H1 (cell line): Measurements from ENCODE around the gene TM9SF2. TPM values are rescaled to one million over a fixed set of nuclear protein-coding genes. Genes with fewer than 3 reads are reported as not detected.

ENCODE experiments used
- CTCF ChIA-PET: fragments of 300-600 bp; sonication (Branson Sonifier 250); formaldehyde crosslinking; loops from one replicate; lab custom pipeline; 2021; ENCODE audit not compliant: partially characterized antibody; lab: Charles Lee
- POLR2A ChIA-PET: fragments of 300-600 bp; sonication (Branson Sonifier 250); formaldehyde crosslinking; loops from one replicate; lab custom pipeline; 2021; ENCODE audit warnings: inconsistent platforms; ENCODE audit not compliant: partially characterized antibody; lab: Charles Lee
- DNase-seq, 2 experiments: peaks; one replicate each; pipeline versions ENCODE4 v3.0.0 to v3.0.0-alpha.2; 2010 to 2022; ENCODE audit warnings: low spot score in 2 of 2, low read depth in 1 of 2, mixed read lengths in 1 of 2
- FAIRE-seq: peaks from 2 replicates; lab custom pipeline; 2011; peaks lifted over from hg19 to GRCh38; lab: Jason Lieb, UNC
- H2AFZ ChIP-seq: 2 replicates; pipeline ENCODE4 v1.8.1; 2012; ENCODE audit warnings: low read length, inconsistent platforms
- H2AK5ac ChIP-seq: 2 replicates; pipeline ENCODE4 v1.6.1; 2013; ENCODE audit warnings: low read depth, low read length
- H2BK120ac ChIP-seq: replicated peaks from 2 replicates; pipeline ENCODE3; 2013; ENCODE audit warnings: low read depth, low read length, inconsistent platforms
- H2BK12ac ChIP-seq: 2 replicates; pipeline ENCODE4 v1.6.1; 2013; ENCODE audit warnings: low read depth, low read length
- H2BK15ac ChIP-seq: 2 replicates; pipeline ENCODE4 v1.6.1; 2013; ENCODE audit warnings: low read length
- H2BK20ac ChIP-seq: 2 replicates; pipeline ENCODE4 v1.6.1; 2013; ENCODE audit warnings: low read length
- H2BK5ac ChIP-seq: 2 replicates; pipeline ENCODE4 v1.6.1; 2013; ENCODE audit warnings: low read depth, low read length
- H3K14ac ChIP-seq: 2 replicates; pipeline ENCODE4 v1.6.1; 2013; ENCODE audit warnings: inconsistent platforms; ENCODE audit not compliant: insufficient read length
- H3K18ac ChIP-seq: 2 replicates; pipeline ENCODE4 v1.6.1; 2013; ENCODE audit warnings: low read length; ENCODE audit errors: extremely low read depth
- H3K23ac ChIP-seq: 2 replicates; pipeline ENCODE4 v1.6.1; 2013; ENCODE audit warnings: inconsistent platforms; ENCODE audit not compliant: insufficient read length
- H3K23me2 ChIP-seq: 2 replicates; pipeline ENCODE4 v1.6.1; 2013; ENCODE audit warnings: low read depth, low read length
- H3K27ac ChIP-seq: 2 replicates; pipeline ENCODE4 v1.6.1; 2011; ENCODE audit warnings: low read depth, low read length, inconsistent platforms
- H3K27me3 ChIP-seq, 4 experiments: replicated peaks in 1 of 4; 1 replicate in 1 of 4; 2 replicates in 3 of 4; pipeline versions ENCODE4 v1.6.1 to v1.8.1; 2011 to 2013; ENCODE audit warnings: low read length in 3 of 4, mild to moderate bottlenecking in 3 of 4, inconsistent platforms in 2 of 4, mixed read lengths in 2 of 4, moderate library complexity in 1 of 4; ENCODE audit not compliant: control insufficient read depth in 3 of 4, insufficient read depth in 3 of 4; ENCODE audit errors: extremely low read depth in 1 of 4
- H3K36me3 ChIP-seq, 4 experiments: 2 replicates each; pipeline versions ENCODE4 v1.6.1 to v1.8.1; 2011 to 2013; ENCODE audit warnings: mild to moderate bottlenecking in 4 of 4, low read length in 3 of 4, moderate library complexity in 2 of 4, control low read depth in 1 of 4, inconsistent platforms in 1 of 4; ENCODE audit not compliant: insufficient read depth in 4 of 4, control insufficient read depth in 2 of 4
- H3K4ac ChIP-seq: replicated peaks from 2 replicates; pipeline ENCODE3; 2013; ENCODE audit warnings: low read length, low read depth, mixed read lengths, inconsistent platforms; ENCODE audit not compliant: insufficient read length
- H3K4me1 ChIP-seq, 4 experiments: replicated peaks in 1 of 4; 1 replicate in 1 of 4; 2 replicates in 3 of 4; pipeline versions ENCODE4 v1.6.1 to v1.8.1; 2011 to 2013; ENCODE audit warnings: low read length in 3 of 4, inconsistent platforms in 2 of 4, mixed read lengths in 1 of 4; ENCODE audit not compliant: insufficient read depth in 4 of 4, control insufficient read depth in 3 of 4
- H3K4me2 ChIP-seq, 2 experiments: 2 replicates each; pipeline versions ENCODE4 v1.6.1 to v1.8.1; 2011 to 2013; ENCODE audit warnings: low read depth in 2 of 2, low read length in 2 of 2, control low read depth in 1 of 2, inconsistent platforms in 1 of 2, mild to moderate bottlenecking in 1 of 2; ENCODE audit not compliant: insufficient read depth in 1 of 2
- H3K4me3 ChIP-seq, 4 experiments: fragments of 200-600, 300-600 bp in 1 of 4; sonication (generic), shearing (Covaris generic), sonication (Bioruptor Twin) in 1 of 4; 2 replicates each; pipeline versions ENCODE4 v1.5.1 to v1.8.1; 2011 to 2016; ENCODE audit warnings: low read length in 4 of 4, low read depth in 3 of 4, control low read depth in 2 of 4, inconsistent platforms in 2 of 4, mild to moderate bottlenecking in 2 of 4, mixed read lengths in 1 of 4, moderate library complexity in 1 of 4; ENCODE audit not compliant: insufficient read depth in 2 of 4; ENCODE audit errors: extremely low read depth in 1 of 4
- H3K56ac ChIP-seq: replicated peaks from 2 replicates; pipeline ENCODE3; 2013; ENCODE audit warnings: low read depth, mild to moderate bottlenecking, mixed read lengths, low read length, inconsistent platforms; ENCODE audit not compliant: insufficient read length
- H3K79me1 ChIP-seq: 2 replicates; pipeline ENCODE4 v1.6.1; 2013; ENCODE audit warnings: low read depth, low read length, control low read depth
- H3K79me2 ChIP-seq, 2 experiments: 2 replicates each; pipeline versions ENCODE4 v1.6.1 to v1.8.1; 2012 to 2013; ENCODE audit warnings: low read length in 2 of 2, mild to moderate bottlenecking in 2 of 2, inconsistent platforms in 1 of 2; ENCODE audit not compliant: insufficient read depth in 2 of 2, control insufficient read depth in 1 of 2
- H3K9ac ChIP-seq, 4 experiments: replicated peaks in 1 of 4; 1 replicate in 1 of 4; 2 replicates in 3 of 4; pipeline versions ENCODE4 v1.6.1 to v1.8.1; 2011 to 2013; ENCODE audit warnings: low read depth in 3 of 4, low read length in 3 of 4, control low read depth in 2 of 4, mild to moderate bottlenecking in 2 of 4, moderate library complexity in 2 of 4, inconsistent platforms in 1 of 4; ENCODE audit errors: extremely low read depth in 1 of 4
- H3K9me3 ChIP-seq, 2 experiments: 2 replicates each; pipeline versions ENCODE4 v1.6.1 to v1.8.1; 2012 to 2013; ENCODE audit warnings: mild to moderate bottlenecking in 2 of 2, moderate library complexity in 2 of 2, control low read depth in 1 of 2, inconsistent platforms in 1 of 2, low read depth in 1 of 2, low read length in 1 of 2, mixed read lengths in 1 of 2; ENCODE audit not compliant: insufficient read depth in 2 of 2
- H4K20me1 ChIP-seq, 2 experiments: replicated peaks in 1 of 2; 2 replicates each; pipeline versions ENCODE3 to v1.8.1; 2011 to 2013; ENCODE audit warnings: inconsistent platforms in 2 of 2, low read length in 2 of 2, mild to moderate bottlenecking in 1 of 2; ENCODE audit not compliant: insufficient read depth in 2 of 2, control insufficient read depth in 1 of 2
- H4K5ac ChIP-seq: 2 replicates; pipeline ENCODE4 v1.6.1; 2013; ENCODE audit warnings: low read length, low read depth, mixed read lengths, inconsistent platforms; ENCODE audit not compliant: insufficient read length
- H4K8ac ChIP-seq: 2 replicates; pipeline ENCODE4 v1.8.0; 2013; ENCODE audit warnings: mild to moderate bottlenecking, moderate library complexity, low read length, inconsistent platforms; ENCODE audit not compliant: insufficient read depth; ENCODE audit errors: extremely low read depth
- H4K91ac ChIP-seq: replicated peaks from 2 replicates; pipeline ENCODE3; 2013; ENCODE audit warnings: low read length, mixed read lengths, inconsistent platforms; ENCODE audit not compliant: insufficient read length
- GTF2F1 ChIP-seq: IDR thresholded peaks from 2 replicates; pipeline ENCODE4 v1.6.1; 2012; ENCODE audit warnings: low read depth, low read length, improper control_type of control experiment, borderline replicate concordance
- TAF7 ChIP-seq: optimal IDR thresholded peaks from 2 replicates; pipeline ENCODE3; 2011; ENCODE audit warnings: low read depth, mild to moderate bottlenecking, inconsistent platforms, low read length, moderate library complexity, borderline replicate concordance
- WGBS, 2 experiments: shearing (Covaris generic) in 1 of 2; methylation state at CpG; one replicate each; pipeline versions ENCODE4 v1.1.6 to v1.1.7; 2013 to 2015; ENCODE audit warnings: low lambda C conversion rate in 2 of 2, mixed read lengths in 2 of 2, inconsistent platforms in 1 of 2, low coverage in 1 of 2, missing lambda C conversion rate in 1 of 2; ENCODE audit not compliant: insufficient replicate concordance in 2 of 2, insufficient coverage in 1 of 2, insufficient read length in 1 of 2; ENCODE audit errors: extremely low coverage in 1 of 2, missing lambda C conversion rate in 1 of 2; 5-methylcytosine and 5-hydroxymethylcytosine counted together
- polyA plus RNA-seq, 7 experiments: library from polyadenylated mRNA; depleted of rRNA in 3 of 7; stranded (reverse) in 5 of 7; unstranded in 2 of 7; fragments of >200 nt in 5 of 7; fragments of 200-250 nt in 2 of 7; gene quantifications; 1 replicate in 5 of 7; 2 replicates in 1 of 7; 4 replicates in 1 of 7; pipeline versions ENCODE4 v1.2.1 to v1.2.3, GENCODE V29; 2011 to 2013; ENCODE audit warnings: missing spikeins in 2 of 7, mixed read lengths in 2 of 7
- total RNA-seq: library from RNA; stranded (reverse); fragmentation: NEBNext Ultra II Directional; extraction: Animal tissue kit (Norgen Biotek cat#: 25700); gene quantifications from 2 replicates; pipeline ENCODE4 v1.2.1, GENCODE V29; 2021

The TM9SF2 gene
- total and polyA plus RNA-seq, 2 of the 8 experiments (the other 6 are each of a cell fraction or from before 2014, with no cell fraction given) = 68.0 to 101 TPM

DNA sequence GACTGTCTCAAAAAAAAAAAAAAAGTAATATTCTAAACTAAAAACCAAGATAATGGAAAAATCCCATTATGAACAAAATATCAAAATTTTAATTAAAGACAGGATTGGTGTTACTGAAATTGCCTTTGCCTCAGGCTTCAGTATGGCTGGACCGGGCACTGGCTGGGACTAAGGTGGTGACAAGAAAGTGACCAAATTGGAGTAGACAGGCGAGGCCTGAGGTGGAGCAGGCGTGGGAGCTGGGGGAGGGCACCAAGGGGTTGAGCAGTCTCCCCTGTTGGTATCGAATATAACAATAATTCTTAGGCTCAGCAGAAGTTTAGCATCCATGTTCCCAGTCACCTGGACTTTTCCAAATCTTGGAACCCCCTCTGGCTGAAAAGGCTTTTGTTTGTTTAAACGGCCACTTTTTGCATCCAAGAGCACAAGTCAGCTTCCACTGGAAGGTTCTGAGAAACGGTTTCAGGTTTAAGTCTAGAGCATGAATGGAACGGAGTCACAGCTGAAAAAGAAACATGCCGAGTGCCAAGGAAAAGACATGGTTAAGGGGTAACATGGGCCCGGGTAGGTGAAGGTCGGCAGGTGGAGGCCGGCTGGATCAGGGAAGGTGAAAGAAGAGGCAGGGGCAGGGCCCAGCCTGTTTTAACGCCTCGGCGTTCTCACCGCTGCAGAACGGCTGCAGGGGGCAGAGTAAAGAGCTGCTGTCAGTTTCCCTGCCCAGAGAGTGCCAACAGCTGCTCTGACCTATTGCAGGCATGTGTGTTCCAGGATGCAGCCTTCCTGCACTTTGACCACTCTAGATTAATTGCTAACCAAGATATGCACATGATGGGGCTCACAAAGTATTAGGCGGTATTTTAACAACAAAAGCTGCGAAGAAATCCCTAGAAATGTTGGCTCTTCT, 104.4 kb downstream of the TM9SF2 start:
- FAIRE-seq (no peak), DNase-seq (peak in 1 of 2 experiments; percentile 73)
- H4K5ac ChIP-seq = no peak overlapping the region
- no peaks in the 10 kb centered on the region for H3K36me3 ChIP-seq
- peak overlapping the region; percentile 71 for H3K18ac ChIP-seq
- no peaks in the 10 kb centered on the region for H3K79me2 ChIP-seq
- no peak overlapping the region; the same call in 1 of the 2 replicates for H2AFZ ChIP-seq
- H4K8ac ChIP-seq = no peak overlapping the region
- no peak overlapping the region for H2BK12ac ChIP-seq
- H2BK15ac ChIP-seq = no peak overlapping the region
- H3K4me1 ChIP-seq = peaks cover 5 to 16% (median 9%) of the 10 kb centered on the region in 4 experiments; a peak in 6 of 7 replicates
- no peak overlapping the region for H2BK120ac ChIP-seq
- H3K14ac ChIP-seq = no peak overlapping the region
- POLR2A ChIA-PET = interaction anchor here (0.9 to 1.4 kb wide), 4 partner anchors 9 to 904 kb away, joined by 3 to 4 read pairs (median 4); partner anchors contain the start of gene ZIC2
- no peaks in the 10 kb centered on the region for H3K27me3 ChIP-seq
- H4K20me1 ChIP-seq = no peaks in the 10 kb centered on the region
- peak overlapping the region; percentile 32 to 80 (median 59); a peak in 7 of 8 replicates for H3K4me3 ChIP-seq
- no peak overlapping the region for H3K56ac ChIP-seq
- H3K9me3 ChIP-seq = no peaks in the 10 kb centered on the region
- no peak overlapping the region for H3K4ac ChIP-seq
- no peak overlapping the region for H3K23ac ChIP-seq
- CTCF ChIA-PET = interaction anchor here (0.7 to 1.6 kb wide), 21 partner anchors 8 to 1867 kb away, joined by 3 to 7 read pairs (median 3); no protein-coding TSS in a partner anchor
- H4K91ac ChIP-seq = no peak overlapping the region
- no peak overlapping the region for H3K27ac ChIP-seq
- no peak overlapping the region for H3K9ac ChIP-seq
- H3K4me2 ChIP-seq = peak overlapping the region; percentile 62 to 92
- H2BK5ac ChIP-seq = no peak overlapping the region
- WGBS, 2 experiments = 41% methylated on average over 18 of the region's 18 CpGs; no CpG with 5 or more reads in 1 of the 2 experiments
- H2AK5ac ChIP-seq = no peak overlapping the region
- H2BK20ac ChIP-seq = no peak overlapping the region
- peaks cover 5% of the 10 kb centered on the region for H3K23me2 ChIP-seq
- H3K79me1 ChIP-seq = no peaks in the 10 kb centered on the region
- TF ChIP-seq GTF2F1 = no peak
- no peak for TF ChIP-seq TAF7
